GM19238 (cell line): ENCODE results near the gene GPATCH11.

ENCODE experiments used
- DNase-seq: peaks from one replicate; pipeline ENCODE4 v3.0.0; 2011; ENCODE audit warnings: low spot score; ENCODE audit not compliant: insufficient read length

GPATCH11 gene

GRCh38 chr2:37105150-37105549 is 20.8 kb downstream of the GPATCH11 start:
- DNase-seq, result no peak

- no peak for DNase-seq
Observed at GRCh38 chr2:37109523-37109922, 25.2 kb downstream of the GPATCH11 start.

- no peak for DNase-seq
Observed at GRCh38 chr2:37110306-37111212, 26.2 kb downstream of the GPATCH11 start.

- DNase-seq, result no peak
Observed at GRCh38 chr2:37111958-37112357, 27.6 kb downstream of the GPATCH11 start.

- no peak for DNase-seq
Observed at GRCh38 chr2:37117566-37117965, 33.2 kb downstream of the GPATCH11 start.

GRCh38 chr2:37119157-37119556 is 34.8 kb downstream of the GPATCH11 start:
- no peak for DNase-seq

GRCh38 chr2:37125416-37125815 is 41.1 kb downstream of the GPATCH11 start:
- DNase-seq, result no peak

GRCh38 chr2:37132914-37133313 is 48.6 kb downstream of the GPATCH11 start:
- DNase-seq, result no peak

GRCh38 chr2:37142546-37142945 is 58.2 kb downstream of the GPATCH11 start:
- no peak for DNase-seq

GRCh38 chr2:37143974-37144373 is 59.7 kb downstream of the GPATCH11 start:
- no peak for DNase-seq

GRCh38 chr2:37146062-37146461 is 61.7 kb downstream of the GPATCH11 start:
- no peak for DNase-seq

- DNase-seq, result no peak
Observed at GRCh38 chr2:37148325-37148724, 64.0 kb downstream of the GPATCH11 start.
